HepG2 (cell line): Measurements from ENCODE around the gene FANCF. TPM values are rescaled to one million over a fixed set of nuclear protein-coding genes. Genes with fewer than 3 reads are reported as not detected.
A peak's percentile ranks its signal among the peaks of the same experiment; 100 is the strongest.

ENCODE experiments used
- EHMT2 ChIP-seq: fragments of 200-600 bp; sonication (generic); IDR thresholded peaks from 2 replicates; pipeline ENCODE4 v1.7.0; 2017; ENCODE audit warnings: antibody characterized with exemption, low read depth, low read length, borderline replicate concordance
- FOSL2 ChIP-seq: sonication (generic); formaldehyde crosslinking; IDR thresholded peaks from 2 replicates; pipeline ENCODE4 v1.4.0; 2020; ENCODE audit warnings: missing genetic modification reagents
- HMG20A ChIP-seq: IDR thresholded peaks from 2 replicates; pipeline ENCODE4 v1.6.1; 2016; ENCODE audit warnings: borderline replicate concordance
- HNF4G ChIP-seq, 2 experiments: sonication (generic) in 1 of 2; formaldehyde crosslinking in 1 of 2; IDR thresholded peaks; 2 replicates each; pipeline versions ENCODE4 v1.4.0 to v1.6.1; 2011 to 2020; ENCODE audit warnings: borderline replicate concordance in 2 of 2, low read depth in 2 of 2, mild to moderate bottlenecking in 2 of 2, low read length in 1 of 2, missing genetic modification reagents in 1 of 2, moderate library complexity in 1 of 2
- MAFF ChIP-seq: IDR thresholded peaks from 2 replicates; pipeline ENCODE4 v1.6.1; 2011; ENCODE audit warnings: low read depth, low read length, improper control_type of control experiment
- NFE2L2 ChIP-seq: fragments of 150-350 bp; IDR thresholded peaks from 2 replicates; pipeline ENCODE4 v1.6.1; 2014; ENCODE audit warnings: low read length
- PCBP1 ChIP-seq: fragments of 200-400 bp; formaldehyde crosslinking; IDR thresholded peaks from 2 replicates; pipeline ENCODE4 v1.6.1; 2017; ENCODE audit warnings: mild to moderate bottlenecking, low read depth, low read length, borderline replicate concordance
- POGK ChIP-seq: sonication (generic); formaldehyde crosslinking; conservative IDR thresholded peaks from 2 replicates; pipeline ENCODE4 v1.8.0; 2022; ENCODE audit warnings: mild to moderate bottlenecking, moderate library complexity, missing genetic modification reagents
- RBAK ChIP-seq: sonication (generic); formaldehyde crosslinking; IDR thresholded peaks from 2 replicates; pipeline ENCODE4 v1.5.1; 2020; ENCODE audit warnings: mild to moderate bottlenecking, missing genetic modification reagents
- REPIN1 ChIP-seq: sonication (generic); formaldehyde crosslinking; IDR thresholded peaks from 2 replicates; pipeline ENCODE4 v1.8.0; 2022; ENCODE audit warnings: missing genetic modification reagents, low read depth, mild to moderate bottlenecking, borderline replicate concordance
- SMC3 ChIP-seq: IDR thresholded peaks from 2 replicates; pipeline ENCODE4 v1.6.1; 2011; ENCODE audit warnings: low read length, improper control_type of control experiment
- SRSF1 ChIP-seq: fragments of 200-400 bp; formaldehyde crosslinking; optimal IDR thresholded peaks from 2 replicates; pipeline ENCODE3; 2017; ENCODE audit warnings: mild to moderate bottlenecking, low read depth, low read length, moderate library complexity
- TAF1 ChIP-seq: sonication (generic); formaldehyde crosslinking; IDR thresholded peaks from 2 replicates; pipeline ENCODE4 v1.4.0; 2020; ENCODE audit warnings: missing genetic modification reagents
- WIZ ChIP-seq: sonication (generic); formaldehyde crosslinking; IDR thresholded peaks from 2 replicates; pipeline ENCODE4 v1.5.1; 2020; ENCODE audit warnings: mild to moderate bottlenecking, missing genetic modification reagents
- ZC3H13 ChIP-seq: sonication (generic); formaldehyde crosslinking; IDR thresholded peaks from 2 replicates; pipeline ENCODE4 v1.8.1; 2023; ENCODE audit warnings: mild to moderate bottlenecking, missing genetic modification reagents, moderate library complexity
- ZEB1 ChIP-seq: IDR thresholded peaks from 2 replicates; pipeline ENCODE4 v1.6.1; 2012; ENCODE audit warnings: mild to moderate bottlenecking, low read depth, inconsistent platforms; ENCODE audit not compliant: insufficient replicate concordance
- ZKSCAN5 ChIP-seq: sonication (generic); formaldehyde crosslinking; IDR thresholded peaks from 2 replicates; pipeline ENCODE4 v1.5.1; 2020; ENCODE audit warnings: mild to moderate bottlenecking, missing genetic modification reagents
- ZNF275 ChIP-seq: sonication (generic); formaldehyde crosslinking; IDR thresholded peaks from 2 replicates; pipeline ENCODE4 v1.8.0; 2022; ENCODE audit warnings: missing genetic modification reagents, mild to moderate bottlenecking, inconsistent platforms, borderline replicate concordance
- ZNF430 ChIP-seq: sonication (generic); formaldehyde crosslinking; IDR thresholded peaks from 2 replicates; pipeline ENCODE4 v1.9.0; 2021; ENCODE audit warnings: mild to moderate bottlenecking, missing genetic modification reagents
- ZNF562 ChIP-seq: sonication (generic); formaldehyde crosslinking; IDR thresholded peaks from 2 replicates; pipeline ENCODE4 v1.8.0; 2022; ENCODE audit warnings: missing genetic modification reagents, borderline replicate concordance
- ZNF609 ChIP-seq: sonication (generic); formaldehyde crosslinking; IDR thresholded peaks from 2 replicates; pipeline ENCODE4 v1.4.0; 2020; ENCODE audit warnings: mild to moderate bottlenecking, missing genetic modification reagents, borderline replicate concordance
- polyA plus RNA-seq, 8 experiments: library from polyadenylated mRNA; depleted of rRNA in 3 of 8; stranded (reverse) in 7 of 8; unstranded in 1 of 8; fragments of >200 nt; fragmentation: Illumina TruSeq in 4 of 8; extraction: Trizol in 4 of 8; gene quantifications; 2 replicates each; pipeline versions ENCODE4 v1.2.1 to v1.2.3, GENCODE V29; 2011 to 2016; ENCODE audit warnings: low read depth in 4 of 8, missing spikeins in 1 of 8, mixed read lengths in 1 of 8; ENCODE audit not compliant: insufficient read depth in 1 of 8
- total RNA-seq, 5 experiments: library from RNA; depleted of rRNA; stranded (reverse); fragments of >200 nt; fragmentation: Illumina TruSeq; extraction: Trizol; gene quantifications; 2 replicates each; pipeline ENCODE4 v1.2.3, GENCODE V29; 2016; ENCODE audit warnings: low read depth in 1 of 5

FANCF gene
- total and polyA plus RNA-seq, 2 of the 13 experiments (the other 11 are each of a cell fraction or from before 2014, with no cell fraction given), result 2.5 to 9.7 TPM

- TF ChIP-seq ZNF609, result 0 out of 2 replicates have a peak, but pooled peaks have one; percentile 24
- no peak for TF ChIP-seq SRSF1
- 0 out of 2 replicates have a peak, but pooled peaks have one; percentile 3 for TF ChIP-seq REPIN1 (CRISPR knock-in tag)
- TF ChIP-seq NFE2L2, result no peak
- TF ChIP-seq HMG20A, result peak; percentile 62; the same call in 1 of the 2 replicates
- no peak for TF ChIP-seq ZEB1
- peak; percentile 9; the same call in 1 of the 2 replicates for TF ChIP-seq FOSL2 (CRISPR knock-in tag)
- TF ChIP-seq ZNF562 (CRISPR knock-in tag), result no peak
- no peak for TF ChIP-seq SMC3
- TF ChIP-seq ZC3H13 (CRISPR knock-in tag), result no peak
- TF ChIP-seq WIZ (CRISPR knock-in tag), result no peak
- no peak for TF ChIP-seq ZKSCAN5 (CRISPR knock-in tag)
- no peak for TF ChIP-seq PCBP1
- TF ChIP-seq EHMT2, result 0 out of 2 replicates have a peak, but pooled peaks have one; percentile 11
- peak; percentile 25; the same call in 1 of the 2 replicates for TF ChIP-seq TAF1 (CRISPR knock-in tag)
- no peak for TF ChIP-seq ZNF430 (CRISPR knock-in tag)
- peak; percentile 83 for TF ChIP-seq MAFF
- no peak for TF ChIP-seq POGK (CRISPR knock-in tag)
- no peak for TF ChIP-seq RBAK
- no peak for TF ChIP-seq ZNF275 (CRISPR knock-in tag)
- TF ChIP-seq HNF4G (IDR thresholded peaks at IDR 0.05; ENCODE audit: borderline replicate concordance, low read depth, low read length), result peak; percentile 62
- no peak for TF ChIP-seq HNF4G (CRISPR knock-in tag; IDR thresholded peaks at IDR 0.05; ENCODE audit: borderline replicate concordance, low read depth)
These were observed 49.1 kb upstream of the FANCF start (continued) for GRCh38 chr11:22674470-22675439.
